Body of pancreas (tissue), 4 donors: Measurements from ENCODE around the gene UNC80.

Experiments
- POLR2A ChIP-seq, 3 donors: fragments of 450-650 bp; IDR thresholded peaks; one replicate each; pipeline ENCODE4 v1.6.1; 2016; ENCODE audit warnings: antibody characterized with exemption in 3 of 3, mild to moderate bottlenecking in 2 of 3
- TF ChIP-seq, protein P1 (sequence below), 7 experiments: fragments of 450-650 bp in 4 of 7; fragments of 200-600 bp in 3 of 7; sonication (generic) in 3 of 7; IDR thresholded peaks; one replicate each; pipeline ENCODE4 v1.5.1; 2016 to 2019; ENCODE audit warnings: antibody characterized with exemption in 7 of 7

DNA sequence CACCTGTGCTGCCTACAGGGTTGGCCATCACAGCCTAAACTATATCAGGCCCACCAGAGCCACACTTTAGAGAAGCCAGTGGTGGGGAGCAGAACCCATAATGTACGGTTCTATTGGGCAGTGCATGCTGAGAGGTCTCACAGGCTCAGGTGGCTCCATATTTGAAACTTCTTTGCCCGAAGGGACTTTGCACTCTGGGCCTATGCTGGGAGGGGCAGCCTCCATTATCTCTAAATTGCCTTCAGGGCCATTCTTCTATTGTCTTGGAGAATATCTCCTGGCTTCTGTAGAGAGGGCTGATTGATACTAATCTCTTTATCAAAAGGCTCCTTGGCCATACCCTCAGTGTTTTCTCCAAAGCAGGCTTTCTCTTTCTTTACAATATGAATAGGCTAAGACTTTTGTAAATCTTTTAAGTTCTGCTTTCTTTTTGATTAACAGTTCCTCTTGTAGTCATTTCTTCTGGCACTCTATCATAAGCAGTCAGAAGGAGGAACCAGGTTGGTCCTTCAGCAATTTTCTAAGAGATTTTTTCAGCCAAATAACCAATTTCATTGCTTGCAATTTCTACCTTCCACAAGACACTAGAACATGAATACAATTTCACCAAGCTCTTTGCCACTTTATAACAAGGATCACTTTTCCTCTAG, 275.3 kb downstream of the UNC80 start:
- TF ChIP-seq, protein P1, sequence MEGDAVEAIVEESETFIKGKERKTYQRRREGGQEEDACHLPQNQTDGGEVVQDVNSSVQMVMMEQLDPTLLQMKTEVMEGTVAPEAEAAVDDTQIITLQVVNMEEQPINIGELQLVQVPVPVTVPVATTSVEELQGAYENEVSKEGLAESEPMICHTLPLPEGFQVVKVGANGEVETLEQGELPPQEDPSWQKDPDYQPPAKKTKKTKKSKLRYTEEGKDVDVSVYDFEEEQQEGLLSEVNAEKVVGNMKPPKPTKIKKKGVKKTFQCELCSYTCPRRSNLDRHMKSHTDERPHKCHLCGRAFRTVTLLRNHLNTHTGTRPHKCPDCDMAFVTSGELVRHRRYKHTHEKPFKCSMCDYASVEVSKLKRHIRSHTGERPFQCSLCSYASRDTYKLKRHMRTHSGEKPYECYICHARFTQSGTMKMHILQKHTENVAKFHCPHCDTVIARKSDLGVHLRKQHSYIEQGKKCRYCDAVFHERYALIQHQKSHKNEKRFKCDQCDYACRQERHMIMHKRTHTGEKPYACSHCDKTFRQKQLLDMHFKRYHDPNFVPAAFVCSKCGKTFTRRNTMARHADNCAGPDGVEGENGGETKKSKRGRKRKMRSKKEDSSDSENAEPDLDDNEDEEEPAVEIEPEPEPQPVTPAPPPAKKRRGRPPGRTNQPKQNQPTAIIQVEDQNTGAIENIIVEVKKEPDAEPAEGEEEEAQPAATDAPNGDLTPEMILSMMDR (IDR thresholded peaks at IDR 0.05): no peak
- TF ChIP-seq POLR2A (IDR thresholded peaks at IDR 0.05): no peak
